ENCODE measurements around the gene DEFB121. TPM values are rescaled to one million over a fixed set of nuclear protein-coding genes. Genes with fewer than 3 reads are reported as not detected.
"Not testable (repeated sequence)": the region's sequence is repeated elsewhere in the genome, so short reads cannot be mapped to it uniquely, and the experiment has no call there.

Gene DEFB121
- total and polyA plus RNA-seq, 8 donors: not detected

- no peaks in the 10 kb centered on the region for H3K9me3 ChIP-seq
- H3K36me3 ChIP-seq: no peaks in the 10 kb centered on the region
- H3K27me3 ChIP-seq: no peaks in the 10 kb centered on the region
- FAIRE-seq (no peak), ATAC-seq (no peak), DNase-seq (no peak)
- intact Hi-C loops (cut with DNase I): no loop called here
- TF ChIP-seq CTCF (IDR thresholded peaks at IDR 0.05): no peak
- 40 to 44% methylated on average over 2 of the region's 2 CpGs for WGBS, 2 donors
- no peak within 1 kb of the TSS for H3K27ac ChIP-seq
- H3K4me3 ChIP-seq: no peak within 1 kb of the TSS
- H3K4me1 ChIP-seq: no peaks in the 10 kb centered on the region
These were observed 37.7 kb downstream of the DEFB121 start, which contains the start of gene DEFB118 for GRCh38 chr20:31368301-31368700. Gene DEFB118, plus strand, starts transcription at chr20:31368601. Its CDS starts 50 bp downstream, at chr20:31368651.

- H3K9me3 ChIP-seq; H3K27me3 ChIP-seq; H3K36me3 ChIP-seq; H3K4me1 ChIP-seq; DNase-seq; FAIRE-seq; ATAC-seq; H3K27ac ChIP-seq; intact Hi-C loops (cut with DNase I); H3K4me3 ChIP-seq: not testable (repeated sequence)
- WGBS, 2 donors: 40 to 54% methylated on average over 5 of the region's 5 CpGs
These were observed 41.7 kb downstream of the DEFB121 start for GRCh38 chr20:31364272-31364671.

- Histone ChIP-seq H3K36me3 (no peaks in the 10 kb centered on the region), H3K9me3 (no peaks in the 10 kb centered on the region), H3K4me1 (no peaks in the 10 kb centered on the region), H3K4me3 (no peak overlapping the region), H3K27me3 (no peaks in the 10 kb centered on the region), H3K27ac (no peak overlapping the region)
- DNase-seq: no peak
- 30 to 48% methylated on average over 4 of the region's 4 CpGs for WGBS, 2 donors
- no peak for ATAC-seq
- TF ChIP-seq CTCF (IDR thresholded peaks at IDR 0.05): no peak
- intact Hi-C loops (cut with DNase I): no loop called here
- FAIRE-seq: no peak
These were observed 42.7 kb downstream of the DEFB121 start for GRCh38 chr20:31363295-31363694.

- no peak for TF ChIP-seq CTCF (IDR thresholded peaks at IDR 0.05)
- Histone ChIP-seq H3K36me3 (no peaks in the 10 kb centered on the region), H3K27me3 (no peaks in the 10 kb centered on the region), H3K4me1 (no peaks in the 10 kb centered on the region), H3K9me3 (no peaks in the 10 kb centered on the region), H3K27ac (no peak overlapping the region), H3K4me3 (no peak overlapping the region)
- WGBS, 2 donors: 22 to 50% methylated on average over 1 of the region's 1 CpG
- intact Hi-C loops (cut with DNase I): no loop called here
- no peak for DNase-seq
- no peak for ATAC-seq
- no peak for FAIRE-seq
These were observed 50.0 kb downstream of the DEFB121 start for GRCh38 chr20:31355981-31356380.

Other genes with a start within 250 kb of the DEFB121 start
- not detected for gene DEFB115, start 148.6 kb downstream of the DEFB121 start, total RNA-seq
- not detected for gene DEFB115, start 148.6 kb downstream of the DEFB121 start, polyA plus RNA-seq
- gene DEFB116, start 97.6 kb downstream of the DEFB121 start, total RNA-seq: not detected
- gene DEFB116, start 97.6 kb downstream of the DEFB121 start, polyA plus RNA-seq: not detected
- gene DEFB118, start 37.6 kb downstream of the DEFB121 start, total RNA-seq: not detected
- gene DEFB118, start 37.6 kb downstream of the DEFB121 start, polyA plus RNA-seq: not detected
- gene DEFB119, start 15.6 kb downstream of the DEFB121 start, total RNA-seq: not detected
- gene DEFB119, start 15.6 kb downstream of the DEFB121 start, polyA plus RNA-seq: not detected
- not detected for gene DEFB123, start 34.4 kb upstream of the DEFB121 start, total RNA-seq
- not detected for gene DEFB123, start 34.4 kb upstream of the DEFB121 start, polyA plus RNA-seq
- under 1 TPM in 1 of 6 donors, not detected in 5; 0.32 TPM for gene DEFB124, start 68.9 kb upstream of the DEFB121 start, total RNA-seq
- gene DEFB124, start 68.9 kb upstream of the DEFB121 start, polyA plus RNA-seq: not detected
- under 1 TPM in 5 of 6 donors, not detected in 1; 0.14 to 0.56 (median 0.26) TPM for gene REM1, start 69.1 kb upstream of the DEFB121 start, total RNA-seq
- 1 to 10 TPM in 1 of 2 donors, under 1 TPM in 1; 0.87 to 1.7 TPM for gene REM1, start 69.1 kb upstream of the DEFB121 start, polyA plus RNA-seq
- gene HM13, start 108.2 kb upstream of the DEFB121 start, total RNA-seq: 100 to 1,000 TPM; 139 to 237 (median 184) TPM
- gene HM13, start 108.2 kb upstream of the DEFB121 start, polyA plus RNA-seq: 100 to 1,000 TPM; 178 to 286 TPM
- gene ID1, start 199.1 kb upstream of the DEFB121 start, total RNA-seq: 10 to 100 TPM in 5 of 6 donors, 1 to 10 TPM in 1; 9.5 to 39.3 (median 17.4) TPM
- 10 to 100 TPM; 50.9 to 64.7 TPM for gene ID1, start 199.1 kb upstream of the DEFB121 start, polyA plus RNA-seq
- under 1 TPM in 5 of 6 donors, not detected in 1; 0.28 to 0.94 (median 0.60) TPM for gene COX4I2, start 231.7 kb upstream of the DEFB121 start, total RNA-seq
- 1 to 10 TPM; 3.7 to 7.8 TPM for gene COX4I2, start 231.7 kb upstream of the DEFB121 start, polyA plus RNA-seq